Fibroblast of skin of scalp (primary cell): ENCODE data around the gene RALGAPA1.
"Not testable (repeated sequence)": the region's sequence is repeated elsewhere in the genome, so short reads cannot be mapped to it uniquely, and the experiment has no call there.

Source experiments
- DNase-seq: peaks from one replicate; pipeline ENCODE4 v3.0.0-alpha.2; 2013

The RALGAPA1 gene

GRCh38 chr14:35761922-35762321 lies 47.2 kb downstream of the RALGAPA1 start:
- no peak for DNase-seq

- no peak for DNase-seq
Measured at GRCh38 chr14:35760143-35760542, 49.0 kb downstream of the RALGAPA1 start.

GRCh38 chr14:35758523-35759129 lies 50.5 kb downstream of the RALGAPA1 start:
- DNase-seq, result no peak

- no peak for DNase-seq
Measured at GRCh38 chr14:35754671-35755070, 54.4 kb downstream of the RALGAPA1 start.

GRCh38 chr14:35752380-35752779 lies 56.7 kb downstream of the RALGAPA1 start:
- DNase-seq, result no peak

- no peak for DNase-seq
Measured at GRCh38 chr14:35750202-35750904, 58.7 kb downstream of the RALGAPA1 start.

GRCh38 chr14:35747379-35747778 lies 61.7 kb downstream of the RALGAPA1 start:
- DNase-seq, result no peak

- no peak for DNase-seq
Measured at GRCh38 chr14:35742442-35742841, 66.7 kb downstream of the RALGAPA1 start.

- DNase-seq, result no peak
Measured at GRCh38 chr14:35742032-35742371, 67.1 kb downstream of the RALGAPA1 start.

GRCh38 chr14:35741345-35742031 lies 67.6 kb downstream of the RALGAPA1 start:
- DNase-seq, result no peak

- DNase-seq, result no peak
Measured at GRCh38 chr14:35740215-35740614, 68.9 kb downstream of the RALGAPA1 start.

- not testable (repeated sequence) for DNase-seq
Measured at GRCh38 chr14:35735163-35735562, 73.9 kb downstream of the RALGAPA1 start.

- not testable (repeated sequence) for DNase-seq
Measured at GRCh38 chr14:35733510-35733909, 75.6 kb downstream of the RALGAPA1 start.

- no peak for DNase-seq
Measured at GRCh38 chr14:35730871-35731270, 78.2 kb downstream of the RALGAPA1 start.

- no peak for DNase-seq
Measured at GRCh38 chr14:35727764-35728163, 81.3 kb downstream of the RALGAPA1 start.

GRCh38 chr14:35725930-35726329 lies 83.2 kb downstream of the RALGAPA1 start:
- DNase-seq, result no peak

GRCh38 chr14:35715079-35715478 lies 94.0 kb downstream of the RALGAPA1 start:
- DNase-seq, result no peak

- no peak for DNase-seq
Measured at GRCh38 chr14:35712466-35712865, 96.6 kb downstream of the RALGAPA1 start.

GRCh38 chr14:35708062-35708461 lies 101.0 kb downstream of the RALGAPA1 start:
- DNase-seq, result no peak

- DNase-seq, result no peak
Measured at GRCh38 chr14:35705636-35706035, 103.5 kb downstream of the RALGAPA1 start.

GRCh38 chr14:35704793-35705493 lies 104.2 kb downstream of the RALGAPA1 start:
- DNase-seq, result no peak

GRCh38 chr14:35701531-35701930 lies 107.6 kb downstream of the RALGAPA1 start:
- DNase-seq, result no peak

- no peak for DNase-seq
Measured at GRCh38 chr14:35699791-35700444, 109.2 kb downstream of the RALGAPA1 start.
